ENCODE measurements around the gene FBN1. TPM values are rescaled to one million over a fixed set of nuclear protein-coding genes. Genes with fewer than 3 reads are reported as not detected.

The FBN1 gene
- total and polyA plus RNA-seq, 2 of the 13 experiments (the other 11 are each of a cell fraction or from before 2014, with no cell fraction given) = 1.5 to 3.0 TPM

DNA sequence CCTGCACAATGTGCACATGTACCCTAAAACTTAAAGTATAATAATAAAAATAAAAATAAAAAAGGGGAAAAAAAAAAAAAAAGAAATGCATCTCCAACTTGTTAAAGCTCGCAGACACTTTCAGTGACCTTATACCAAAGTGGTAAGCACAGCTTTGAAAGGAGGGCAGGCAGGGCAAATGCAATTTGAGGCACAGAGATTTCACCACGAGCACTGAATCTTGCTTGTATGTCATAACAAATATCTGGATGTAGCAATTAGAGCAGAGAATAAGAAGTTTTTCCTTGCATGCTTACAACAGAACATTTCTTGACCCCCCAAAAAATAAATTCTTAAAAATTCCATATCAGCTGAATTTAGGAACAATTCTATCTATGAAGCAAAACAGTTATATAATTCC lies 66.5 kb downstream of the FBN1 start:
- in situ Hi-C loops (cut with HindIII; ENCODE audit: extremely low pct_ligation_motif_present, low pct_unique_long_range_greater_than_20kb) = no loop called here
- TF ChIP-seq SSRP1 (CRISPR knock-in tag; IDR thresholded peaks at IDR 0.05) (no peak), MEIS1 (CRISPR knock-in tag; IDR thresholded peaks at IDR 0.05; ENCODE audit: borderline replicate concordance) (no peak), ZFP36L1 (CRISPR knock-in tag; IDR thresholded peaks at IDR 0.05) (no peak), RBM39 (IDR thresholded peaks at IDR 0.05; ENCODE audit: low read depth, low read length, poor library complexity, severe bottlenecking) (no peak), CHD2 (IDR thresholded peaks at IDR 0.05; ENCODE audit: low read depth, low read length) (no peak), ZBTB44 (CRISPR knock-in tag; IDR thresholded peaks at IDR 0.05) (no peak), THAP7 (CRISPR knock-in tag; IDR thresholded peaks at IDR 0.05) (no peak), ARHGAP35 (CRISPR knock-in tag; IDR thresholded peaks at IDR 0.05; ENCODE audit: borderline replicate concordance) (no peak), ZNF230 (CRISPR knock-in tag; IDR thresholded peaks at IDR 0.05) (no peak), ZNF446 (CRISPR knock-in tag; IDR thresholded peaks at IDR 0.05) (no peak), MXD3 (CRISPR knock-in tag; IDR thresholded peaks at IDR 0.05) (no peak), ZNF777 (CRISPR knock-in tag; IDR thresholded peaks at IDR 0.05) (no peak), ZNF678 (CRISPR knock-in tag; IDR thresholded peaks at IDR 0.05) (no peak), ZNF510 (CRISPR knock-in tag; IDR thresholded peaks at IDR 0.05; ENCODE audit: low read depth) (no peak), DPF2 (CRISPR knock-in tag; IDR thresholded peaks at IDR 0.05; ENCODE audit: borderline replicate concordance, low read depth) (no peak), PHF8 (CRISPR knock-in tag; IDR thresholded peaks at IDR 0.05) (no peak), E2F1 (CRISPR knock-in tag; IDR thresholded peaks at IDR 0.05) (no peak)
- TF ChIP-seq, protein P1, sequence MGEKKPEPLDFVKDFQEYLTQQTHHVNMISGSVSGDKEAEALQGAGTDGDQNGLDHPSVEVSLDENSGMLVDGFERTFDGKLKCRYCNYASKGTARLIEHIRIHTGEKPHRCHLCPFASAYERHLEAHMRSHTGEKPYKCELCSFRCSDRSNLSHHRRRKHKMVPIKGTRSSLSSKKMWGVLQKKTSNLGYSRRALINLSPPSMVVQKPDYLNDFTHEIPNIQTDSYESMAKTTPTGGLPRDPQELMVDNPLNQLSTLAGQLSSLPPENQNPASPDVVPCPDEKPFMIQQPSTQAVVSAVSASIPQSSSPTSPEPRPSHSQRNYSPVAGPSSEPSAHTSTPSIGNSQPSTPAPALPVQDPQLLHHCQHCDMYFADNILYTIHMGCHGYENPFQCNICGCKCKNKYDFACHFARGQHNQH (CRISPR knock-in tag; IDR thresholded peaks at IDR 0.05) = no peak
- TF ChIP-seq, protein P2, sequence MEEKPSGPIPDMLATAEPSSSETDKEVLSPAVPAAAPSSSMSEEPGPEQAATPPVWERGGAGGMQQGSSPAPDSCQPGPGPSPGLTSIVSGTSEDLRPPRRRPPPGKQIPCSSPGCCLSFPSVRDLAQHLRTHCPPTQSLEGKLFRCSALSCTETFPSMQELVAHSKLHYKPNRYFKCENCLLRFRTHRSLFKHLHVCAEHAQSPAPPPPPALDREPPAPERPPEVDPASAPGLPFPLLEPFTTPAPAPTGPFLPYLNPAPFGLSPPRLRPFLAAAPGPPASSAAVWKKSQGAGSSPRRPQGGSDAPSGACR (CRISPR knock-in tag; IDR thresholded peaks at IDR 0.05) = no peak
- no peak overlapping the region for H3K9ac ChIP-seq (ENCODE audit: insufficient read depth, low read depth, low read length)
- 16% methylated on average over 2 of the region's 2 CpGs for WGBS (ENCODE audit: low lambda C conversion rate)
- no peak overlapping the region for H3K27ac ChIP-seq (ENCODE audit: extremely low read length, insufficient read depth, low read length)
- H4K20me1 ChIP-seq (ENCODE audit: insufficient read depth, low read length) = no peaks in the 10 kb centered on the region
- intact Hi-C loops (cut with micrococcal nuclease; ENCODE audit: unreplicated experiment) = no loop called here
- no peaks in the 10 kb centered on the region for H3K36me3 ChIP-seq (replicated peaks in 1 of 2; ENCODE audit: control insufficient read depth in 1 of 2, insufficient read depth in 2 of 2, low read length in 2 of 2)
- FAIRE-seq = no peak
- H3K79me2 ChIP-seq (ENCODE audit: insufficient read depth, low read length) = no peaks in the 10 kb centered on the region
- no peak overlapping the region for H3K4me2 ChIP-seq (ENCODE audit: low read depth, low read length)
- no peaks in the 10 kb centered on the region for H3K9me3 ChIP-seq (ENCODE audit: low read length)
- CTCF ChIA-PET (ENCODE audit: low intra/inter-chr PET ratio, low total read pairs) = no interaction called here
- BruUV-seq (replicated peaks) = no TSS peak
- POLR2A ChIA-PET = no interaction called here
- no peak overlapping the region for H3K4me3 ChIP-seq (replicated peaks in 1 of 3; ENCODE audit: insufficient read depth in 1 of 3, low read depth in 2 of 3, low read length in 3 of 3)
- ATAC-seq = no peak
- H2AFZ ChIP-seq (ENCODE audit: low read length) = no peak overlapping the region
- no peaks in the 10 kb centered on the region for H3K27me3 ChIP-seq (ENCODE audit: control insufficient read depth in 1 of 2, insufficient read depth in 2 of 2, low read length in 2 of 2)
- no peaks in the 10 kb centered on the region for H3K4me1 ChIP-seq (ENCODE audit: insufficient read depth, low read length)
- no peak for DNase-seq (ENCODE audit: low spot score)
